H54 (cell line): ENCODE data around the gene CYP2W1.

Source experiments
- DNase-seq: peaks from one replicate; pipeline ENCODE4 v3.0.0; 2011; ENCODE audit warnings: low spot score, mixed read lengths; ENCODE audit not compliant: insufficient read length
- FAIRE-seq: peaks from 3 replicates; lab custom pipeline; 2011; peaks lifted over from hg19 to GRCh38; lab: Jason Lieb, UNC
- POLR2A ChIP-seq: IDR thresholded peaks from 2 replicates; pipeline ENCODE4 v1.6.1; 2011; ENCODE audit warnings: low read depth, mild to moderate bottlenecking, low read length

The CYP2W1 gene

DNA sequence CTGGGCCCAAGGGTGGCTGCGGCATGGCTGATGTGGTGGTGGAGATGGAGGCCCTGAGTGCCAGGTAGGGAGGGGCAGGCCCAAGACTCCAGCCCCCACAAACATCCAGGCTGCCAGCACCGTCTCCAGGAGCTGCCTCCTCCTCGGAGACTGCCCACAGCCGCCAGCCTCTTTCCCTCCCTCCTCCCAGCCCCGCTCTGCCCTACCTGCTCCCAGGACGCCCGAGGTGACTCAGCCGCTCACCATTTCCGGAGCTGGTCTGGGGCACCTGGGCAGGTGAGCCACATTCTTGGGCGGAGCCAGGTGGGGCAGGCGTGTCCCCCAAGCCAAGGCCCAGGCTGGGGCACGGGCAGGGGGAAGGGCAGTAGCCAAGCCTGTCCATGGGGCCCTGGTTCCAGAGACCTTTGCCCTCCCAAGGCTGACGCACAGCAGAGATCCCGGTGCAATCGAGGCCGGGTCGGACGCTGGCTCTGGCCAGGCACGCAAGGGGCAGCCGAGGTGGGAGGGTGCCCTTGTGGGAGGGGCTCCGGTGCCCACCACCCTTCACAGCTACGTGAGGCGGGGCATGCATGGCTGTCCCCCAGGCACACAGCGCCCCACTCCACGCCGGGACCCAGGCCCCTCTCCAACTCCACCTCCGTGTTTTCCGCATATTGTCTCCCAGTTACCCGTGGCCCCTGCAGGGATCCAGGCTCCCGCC lies 37.3 kb upstream of the CYP2W1 start:
- TF ChIP-seq POLR2A, result no peak
- FAIRE-seq, result no peak
- DNase-seq, result no peak

DNA sequence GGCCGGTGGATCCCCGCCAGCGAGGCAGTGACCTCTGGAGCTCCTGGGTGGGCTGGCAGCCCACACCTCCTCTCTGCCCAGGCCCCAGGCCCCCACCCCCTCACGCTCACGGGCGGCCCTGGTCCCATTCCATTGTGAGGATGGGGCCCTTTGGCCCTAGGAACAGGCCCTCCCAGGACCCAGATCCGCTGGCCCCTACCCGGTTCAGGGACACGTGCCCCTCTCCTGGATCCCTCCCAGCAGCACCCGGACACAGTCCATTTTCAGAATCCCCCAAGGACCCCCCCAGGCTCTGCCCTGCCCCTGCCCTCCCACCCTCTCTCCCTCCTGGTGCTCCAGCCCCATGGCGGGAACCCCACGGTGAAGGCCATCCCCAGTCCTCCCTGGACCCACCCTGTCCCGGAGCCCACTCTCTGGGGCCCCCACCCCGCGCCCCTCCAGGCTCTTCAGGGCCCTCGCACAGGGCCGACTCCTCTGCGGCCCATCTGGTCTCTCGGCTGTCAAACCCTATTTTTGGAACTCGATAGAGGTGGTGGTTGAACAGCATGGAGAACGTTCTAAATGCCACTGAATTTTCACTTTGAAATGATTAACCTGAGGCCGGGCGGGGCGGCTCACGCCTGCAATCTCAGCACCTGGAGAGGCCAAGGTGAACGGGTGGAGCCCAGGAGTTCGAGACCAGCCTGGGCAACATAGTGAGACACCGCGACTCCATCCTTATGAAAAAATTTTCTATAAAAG lies 36.6 kb upstream of the CYP2W1 start:
- no peak for DNase-seq
- no peak for FAIRE-seq
- TF ChIP-seq POLR2A, result no peak

DNA sequence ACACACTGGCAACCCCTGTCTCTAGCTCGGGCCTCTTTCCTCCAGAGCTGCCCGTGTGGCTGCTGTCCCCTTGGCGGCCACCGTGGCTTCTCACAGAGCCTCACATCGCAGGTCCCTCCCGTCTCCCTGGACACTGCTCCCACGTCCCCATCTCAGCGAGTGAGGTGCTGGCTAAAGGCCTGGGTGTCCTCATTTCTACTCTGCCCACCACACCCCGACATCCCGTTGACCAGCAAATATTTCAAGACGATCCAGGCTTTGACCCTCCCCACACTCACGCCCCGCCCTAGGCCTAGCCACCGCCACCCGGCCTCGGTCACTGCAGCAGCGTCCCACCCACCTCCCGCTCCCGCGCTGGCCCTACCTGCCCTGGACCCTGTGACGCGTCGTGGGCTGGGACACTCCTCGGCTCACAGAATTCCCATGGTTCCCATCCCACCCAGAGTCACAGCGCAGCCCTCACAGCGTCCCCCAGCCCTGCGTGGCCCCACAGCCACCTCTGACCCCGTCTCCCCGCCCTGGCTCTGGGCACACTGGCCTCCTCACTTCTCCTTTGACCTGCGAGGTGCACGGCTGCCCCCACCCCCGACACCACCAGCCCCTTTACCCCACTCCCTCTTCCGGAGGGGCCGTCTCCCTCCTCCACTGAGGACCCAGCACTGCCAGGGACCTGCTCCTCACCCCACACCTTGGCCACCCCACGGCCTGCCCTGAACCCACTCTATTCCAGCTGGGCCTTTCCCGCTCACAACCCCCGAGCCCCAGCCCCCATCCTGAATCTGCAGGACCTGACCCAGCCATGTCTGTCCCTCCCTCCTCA lies 35.4 kb upstream of the CYP2W1 start:
- DNase-seq (no peak), FAIRE-seq (no peak)
- no peak for TF ChIP-seq POLR2A

DNA sequence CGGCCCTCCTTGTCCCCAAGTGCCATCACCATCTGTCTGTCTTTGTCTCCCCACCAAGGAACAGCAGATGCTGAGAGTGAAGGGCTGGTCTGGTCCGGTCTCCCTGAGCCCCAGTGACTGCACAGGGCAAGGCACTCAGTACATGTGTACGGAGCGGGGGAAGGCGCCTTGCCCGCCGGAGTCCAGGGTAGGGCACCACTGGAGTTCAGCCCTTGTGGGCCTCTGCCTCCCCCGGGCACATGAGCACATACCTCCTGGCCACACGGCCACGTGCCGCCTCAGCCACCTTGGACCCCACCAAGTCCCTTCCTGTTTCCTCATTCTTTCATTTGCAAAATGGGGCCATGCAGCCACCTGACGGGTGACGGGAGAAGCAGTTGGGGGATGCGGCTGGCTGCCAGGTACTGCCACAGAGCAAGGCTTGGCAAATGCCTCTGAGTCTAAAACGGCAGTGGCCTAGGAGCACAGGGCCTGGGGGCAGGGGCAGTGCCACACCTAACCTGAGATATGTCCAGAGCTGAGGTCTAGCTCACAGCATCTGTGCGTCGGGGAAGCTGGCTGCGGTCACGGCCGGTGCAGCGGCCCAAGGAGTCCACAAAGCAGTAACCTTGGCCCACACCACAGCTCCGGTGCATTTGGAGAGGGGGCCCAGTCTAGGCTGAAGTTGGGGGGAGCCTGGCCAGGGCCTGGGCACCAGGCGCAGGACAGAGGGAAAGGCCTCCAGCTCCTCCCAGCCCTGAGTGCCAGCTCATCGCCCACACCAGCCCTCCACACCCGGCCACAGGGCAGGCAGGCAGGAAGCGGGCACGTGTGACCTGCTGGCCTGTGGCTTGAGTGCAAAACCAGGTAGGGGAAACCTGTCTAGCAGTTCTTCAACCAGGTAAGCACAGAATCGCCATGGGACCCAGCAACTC lies 33.7 kb upstream of the CYP2W1 start:
- no peak for TF ChIP-seq POLR2A
- no peak for FAIRE-seq
- DNase-seq, result peak; percentile 86

DNA sequence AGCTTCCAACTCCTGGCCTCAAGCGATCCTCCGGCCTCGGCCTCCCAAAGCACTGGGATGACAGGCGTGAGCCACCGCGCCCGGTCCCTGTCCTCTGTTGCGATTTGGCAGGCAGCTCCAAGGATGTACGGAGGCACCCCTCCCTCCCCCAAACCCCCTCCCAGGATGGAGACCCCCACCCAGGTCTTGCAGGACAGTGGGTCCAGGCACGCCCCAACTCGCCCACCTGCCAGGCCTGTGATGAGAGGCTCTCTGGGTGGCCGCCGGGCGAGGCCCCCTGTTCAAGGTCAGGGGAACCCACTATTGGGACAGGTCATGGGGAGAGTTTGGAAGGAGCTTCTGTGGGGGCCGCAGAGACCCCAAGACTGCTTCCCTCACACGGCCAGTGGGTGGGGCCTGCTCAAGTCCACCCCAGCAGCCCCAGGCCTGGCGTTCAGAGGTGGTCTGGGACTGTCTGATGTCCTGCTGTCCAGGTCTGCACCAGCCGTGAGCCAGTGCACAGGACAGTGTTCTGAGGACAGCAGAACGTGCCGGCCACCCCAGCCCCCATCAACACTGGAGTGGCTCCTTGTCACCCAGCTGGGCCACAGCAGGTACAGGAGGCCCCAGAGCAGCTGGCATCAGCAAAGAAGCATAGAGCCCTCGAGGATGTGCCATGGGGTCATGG lies 31.0 kb upstream of the CYP2W1 start:
- no peak for TF ChIP-seq POLR2A
- FAIRE-seq, result no peak
- DNase-seq, result no peak

DNA sequence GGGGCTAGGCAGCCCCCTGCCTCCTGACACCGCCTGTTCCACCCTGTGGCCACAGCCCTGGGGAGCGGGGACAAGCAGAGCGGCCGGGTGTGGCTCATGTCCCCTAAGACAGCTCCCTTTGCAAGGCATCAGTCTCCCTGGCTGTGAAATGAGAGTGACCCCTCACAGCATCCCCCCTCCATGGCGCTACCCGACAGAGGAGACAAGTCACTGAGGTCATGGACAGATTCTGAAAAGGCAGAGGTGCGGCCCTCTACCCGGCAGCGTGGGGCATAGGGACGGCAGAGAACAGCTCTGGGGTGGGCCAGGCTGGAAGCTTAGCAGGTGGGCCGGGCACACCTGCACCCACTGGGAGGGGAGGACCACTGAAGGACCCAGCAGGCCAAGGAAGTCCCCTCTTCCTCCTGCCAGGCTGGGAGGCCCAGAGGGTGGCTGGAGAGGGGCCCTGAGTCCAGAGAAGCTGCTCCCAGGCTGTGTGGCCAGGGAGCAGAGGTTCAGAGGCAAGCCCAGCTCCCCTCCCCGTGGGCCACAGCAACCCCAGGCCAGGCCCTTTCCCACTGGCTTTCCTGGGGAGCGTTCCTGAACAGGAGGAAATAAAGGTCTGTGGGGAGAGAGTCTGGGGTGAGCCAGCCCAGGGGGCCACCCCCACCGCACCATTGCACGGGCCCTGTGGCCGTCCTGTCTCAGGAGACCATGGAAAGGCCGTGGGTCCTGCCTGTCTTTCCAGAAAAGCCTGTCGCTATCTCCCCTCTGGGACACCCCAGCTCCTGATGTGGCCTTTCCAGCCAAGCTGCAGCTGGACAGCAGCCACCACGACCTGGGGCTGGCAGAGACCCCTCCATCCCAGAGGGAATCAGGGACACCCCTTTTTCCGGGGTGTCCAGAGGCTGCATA lies 30.2 kb upstream of the CYP2W1 start:
- TF ChIP-seq POLR2A, result no peak
- DNase-seq, result no peak
- FAIRE-seq, result no peak

DNA sequence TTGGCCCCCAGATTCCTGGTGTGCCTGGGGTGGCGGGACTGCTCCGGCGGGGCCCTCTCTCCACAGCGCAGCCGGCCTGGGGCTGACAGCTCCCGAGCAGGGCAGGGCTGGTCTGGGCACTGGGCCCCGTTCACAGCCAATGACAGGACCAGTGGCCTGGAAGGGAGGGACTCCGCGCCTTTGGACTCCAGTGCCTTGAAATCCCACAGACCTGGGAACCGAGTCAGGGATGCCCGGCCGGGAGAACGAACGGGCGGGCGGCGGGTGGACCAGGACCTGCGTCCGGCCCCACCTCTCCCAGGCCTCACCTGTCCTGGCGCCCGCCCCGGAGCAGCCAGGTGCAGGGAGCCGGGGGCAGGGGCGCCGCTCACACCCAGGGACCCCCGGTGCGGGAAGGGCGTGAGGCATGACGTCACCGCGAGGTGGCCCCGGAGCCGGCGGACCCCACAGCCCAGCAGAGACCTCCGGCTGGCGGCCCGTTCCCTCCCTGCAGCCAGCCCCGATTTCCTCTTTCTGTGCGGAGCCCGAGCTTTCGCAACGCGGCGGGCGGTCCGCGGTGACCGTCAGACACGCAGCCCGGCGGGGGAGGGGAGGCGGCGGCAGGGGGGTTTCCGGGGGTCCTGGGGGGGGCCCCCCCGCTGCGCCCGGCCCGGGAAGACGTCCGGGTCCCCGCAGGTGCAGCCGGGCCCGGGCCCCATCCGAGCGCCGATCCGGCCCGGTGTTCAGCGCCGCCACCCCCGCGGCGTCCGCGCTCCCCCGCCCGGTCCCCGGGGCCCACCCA lies 29.2 kb upstream of the CYP2W1 start:
- DNase-seq (no peak), FAIRE-seq (no peak)
- TF ChIP-seq POLR2A, result no peak

DNA sequence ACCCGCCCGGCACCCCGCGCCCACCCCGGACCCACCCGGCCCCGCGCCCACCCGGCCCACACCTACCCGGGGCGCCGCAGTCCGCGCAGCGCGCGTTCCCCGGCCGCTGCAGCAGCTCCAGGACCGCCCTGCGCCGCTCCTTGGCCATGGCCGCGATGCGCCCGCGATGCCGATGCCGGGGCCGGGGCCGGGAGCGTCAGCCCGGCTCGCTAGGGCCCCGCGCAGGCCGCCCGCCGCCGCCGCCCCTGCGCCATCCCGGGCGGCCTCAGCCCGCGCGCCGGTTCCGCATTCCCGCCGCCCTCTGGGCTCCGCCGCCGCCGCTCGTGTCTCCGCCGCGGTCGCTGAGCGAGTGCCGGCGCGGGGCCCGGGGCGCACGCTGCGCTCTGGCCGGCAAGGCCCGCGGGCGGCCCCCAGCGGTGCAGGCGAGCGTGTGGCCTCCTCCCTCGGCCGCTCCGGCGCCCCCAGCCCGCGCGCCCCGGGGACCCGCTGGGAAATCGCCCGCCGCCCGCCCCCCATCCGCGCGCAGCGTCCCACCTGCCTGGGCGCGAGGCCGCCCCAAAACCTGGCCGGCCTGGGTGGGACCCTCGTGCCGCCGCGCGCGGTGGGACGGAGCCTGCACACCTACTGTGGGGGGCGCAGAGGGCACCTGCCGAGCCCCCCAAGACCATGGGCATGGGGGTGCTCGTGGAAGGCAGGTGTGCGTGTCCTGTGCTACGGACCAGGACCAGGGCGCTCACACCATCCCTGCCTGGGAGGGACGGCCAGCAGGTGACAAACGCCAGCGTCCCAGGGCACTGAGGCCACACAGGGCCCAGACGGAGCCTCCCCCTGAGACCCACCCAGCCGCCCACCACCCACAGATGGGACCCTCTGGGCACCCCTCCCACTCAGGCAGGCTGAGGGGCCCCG lies 28.4 kb upstream of the CYP2W1 start, which contains the start of gene ADAP1:
Gene ADAP1 (minus strand): TSS at position 351 of the 909 bp plus-strand sequence. CDS start 203 bp downstream, at position 148.
- TF ChIP-seq POLR2A, result no peak
- FAIRE-seq, result no peak
- DNase-seq, result no peak

DNA sequence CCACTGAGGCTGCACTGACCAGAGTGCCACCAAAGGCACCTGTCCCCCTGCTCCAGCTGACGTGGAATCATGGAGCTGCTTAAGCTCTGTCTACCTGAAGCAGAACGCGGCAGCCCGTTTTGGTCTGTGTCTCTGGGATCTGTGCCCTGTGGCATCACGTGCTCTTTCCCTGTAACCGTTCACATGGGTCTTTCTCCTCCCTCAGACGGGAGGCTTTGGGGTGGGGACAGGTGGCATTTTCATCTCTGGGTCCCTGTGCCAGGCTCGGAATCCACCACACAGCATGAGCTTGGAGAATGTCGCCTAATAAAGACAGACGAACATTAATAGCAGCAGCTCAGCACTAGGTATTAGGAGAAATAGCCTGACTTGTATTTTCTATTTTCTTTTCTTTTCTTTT lies 26.9 kb upstream of the CYP2W1 start:
- TF ChIP-seq POLR2A, result no peak
- FAIRE-seq (no peak), DNase-seq (no peak)

DNA sequence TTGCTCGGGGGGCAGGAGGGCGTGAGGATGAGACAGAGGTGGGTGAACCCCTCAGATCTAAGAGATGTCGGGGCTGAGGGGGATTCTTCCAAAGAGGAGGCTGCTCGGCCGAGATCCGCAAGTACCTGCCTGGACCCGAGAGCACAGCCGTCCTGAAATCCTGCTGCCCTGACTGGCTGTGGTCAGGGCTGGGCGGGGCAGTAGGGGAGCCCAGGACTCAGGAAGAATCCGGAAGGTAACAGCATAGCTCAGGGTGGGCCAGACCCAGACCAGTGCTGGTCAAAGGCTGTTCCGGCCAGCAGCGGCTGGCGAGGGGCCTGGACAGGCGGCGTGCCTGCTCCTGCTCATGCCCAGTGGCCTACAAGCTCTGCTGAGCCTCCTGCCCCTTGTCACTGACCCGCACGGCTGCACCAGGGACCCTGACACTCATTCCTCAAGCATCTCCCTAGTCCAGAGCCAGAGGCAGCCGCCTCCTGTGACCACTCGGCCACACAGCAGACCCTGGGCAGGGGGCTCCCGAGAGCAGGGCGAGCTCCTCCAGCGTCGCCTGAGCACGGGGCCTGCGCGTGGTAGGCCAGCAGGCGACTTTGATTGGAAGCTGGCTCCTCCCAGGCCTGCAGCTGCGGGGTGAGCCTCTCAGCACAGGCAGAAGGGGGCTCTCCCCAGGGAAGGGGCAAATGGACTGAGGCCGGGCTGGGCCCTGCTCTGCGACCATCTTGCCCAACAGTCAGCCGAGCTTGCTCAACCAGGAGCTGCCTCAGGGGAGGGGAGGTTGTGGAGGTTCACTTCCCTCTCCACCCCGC lies 25.4 kb upstream of the CYP2W1 start:
- FAIRE-seq (no peak), DNase-seq (no peak)
- no peak for TF ChIP-seq POLR2A
